GM21381 (cell line): ENCODE data around the gene BAZ1A.

Experiments used
- ATAC-seq: cut with Tn5 transposase; IDR thresholded peaks from one replicate; pipeline ENCODE4 v1.9.1; 2021; ENCODE audit warnings: mild to moderate bottlenecking, moderate library complexity; ENCODE audit not compliant: unreplicated experiment

Gene BAZ1A

DNA sequence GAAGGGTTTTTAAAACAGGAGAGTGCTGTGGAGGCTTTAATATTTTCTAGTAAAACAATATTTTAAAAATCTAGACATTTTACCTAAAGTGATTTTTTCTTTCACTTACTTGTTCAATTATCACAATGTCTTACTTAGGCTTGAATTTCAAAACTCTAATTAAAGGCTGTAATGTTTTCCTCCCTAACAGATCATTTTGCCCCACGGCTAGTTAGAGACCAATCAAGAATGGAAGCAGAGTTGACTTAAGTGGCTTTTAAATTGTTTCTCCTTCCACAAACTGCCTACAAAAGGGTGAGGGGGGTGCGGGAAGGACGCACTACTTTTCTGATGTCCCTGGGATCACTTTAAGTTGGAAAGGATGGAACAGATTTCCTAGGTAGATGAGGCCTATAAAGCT lies 151.3 kb downstream of the BAZ1A start:
- ATAC-seq = no peak

GRCh38 chr14:34722723-34723545 lies 152.2 kb downstream of the BAZ1A start:
- no peak for ATAC-seq

DNA sequence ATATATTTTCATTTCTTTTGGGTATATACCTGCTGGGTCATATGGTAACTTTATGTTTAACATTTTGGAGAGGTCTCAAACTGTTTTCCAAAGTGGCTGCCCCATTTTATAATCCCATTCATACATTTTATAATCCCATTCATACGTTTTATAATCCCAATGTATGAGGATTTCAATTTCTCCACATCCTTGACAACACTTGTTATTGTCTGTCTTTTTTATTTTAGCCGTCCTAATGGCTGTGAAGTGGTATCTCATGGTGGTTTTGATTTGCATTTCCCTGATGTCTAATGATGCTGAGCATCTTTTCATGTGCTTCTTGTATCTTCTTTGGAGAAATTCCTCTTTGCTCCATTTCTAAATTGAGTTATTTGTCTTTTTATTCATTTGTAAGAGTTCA lies 154.0 kb downstream of the BAZ1A start:
- ATAC-seq = no peak

GRCh38 chr14:34718750-34719304 lies 156.3 kb downstream of the BAZ1A start:
- ATAC-seq = no peak

GRCh38 chr14:34715127-34715863 lies 159.9 kb downstream of the BAZ1A start:
- no peak for ATAC-seq

DNA sequence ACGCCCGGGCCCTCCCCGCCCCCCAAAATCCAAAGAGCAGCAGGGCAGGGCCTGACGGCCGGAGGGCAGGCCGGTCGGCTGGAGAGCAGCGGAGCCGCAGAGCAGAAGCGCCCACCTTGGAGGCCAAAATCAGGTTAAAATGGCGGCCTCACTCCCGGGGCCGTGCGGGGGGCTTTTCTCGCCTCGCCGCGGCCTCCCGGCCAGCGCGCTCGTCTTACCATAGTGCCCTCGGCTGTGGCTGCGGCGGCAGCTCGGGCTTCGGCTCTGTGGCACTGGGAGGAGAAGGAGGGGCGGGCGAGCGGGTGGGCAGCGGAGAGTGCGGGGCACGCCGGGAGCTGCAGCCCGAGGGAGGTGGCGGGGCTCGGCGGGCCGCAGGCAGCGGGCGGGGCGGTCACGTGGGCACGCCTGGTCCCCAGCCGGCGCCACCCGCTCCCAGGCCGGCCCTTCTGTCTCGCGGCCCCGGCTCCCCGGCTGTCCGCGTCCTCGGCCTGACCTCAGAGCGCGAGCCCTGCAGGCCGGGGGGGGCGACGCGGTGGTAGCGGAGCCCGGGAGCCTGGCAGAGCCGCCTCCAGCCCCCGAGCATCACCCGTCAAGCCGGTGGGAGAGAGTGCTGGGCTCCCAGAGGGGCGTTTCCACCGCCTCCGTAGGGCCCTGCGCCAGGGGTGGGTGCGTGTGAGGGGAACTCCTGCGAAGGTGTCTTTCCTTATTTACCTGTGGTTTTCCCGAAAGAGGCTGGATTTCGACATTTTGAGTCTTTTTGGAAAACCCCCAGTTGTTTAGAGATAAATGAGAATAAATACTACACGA lies 160.6 kb downstream of the BAZ1A start, which contains the start of gene CFL2:
TSS of gene CFL2 (minus strand) at position 274 of the 807 bp plus-strand sequence. CDS start at position 221, 53 bp downstream.
- peak; percentile 79 for ATAC-seq

GRCh38 chr14:34713681-34714319 lies 161.4 kb downstream of the BAZ1A start:
- peak; percentile 11 for ATAC-seq

DNA sequence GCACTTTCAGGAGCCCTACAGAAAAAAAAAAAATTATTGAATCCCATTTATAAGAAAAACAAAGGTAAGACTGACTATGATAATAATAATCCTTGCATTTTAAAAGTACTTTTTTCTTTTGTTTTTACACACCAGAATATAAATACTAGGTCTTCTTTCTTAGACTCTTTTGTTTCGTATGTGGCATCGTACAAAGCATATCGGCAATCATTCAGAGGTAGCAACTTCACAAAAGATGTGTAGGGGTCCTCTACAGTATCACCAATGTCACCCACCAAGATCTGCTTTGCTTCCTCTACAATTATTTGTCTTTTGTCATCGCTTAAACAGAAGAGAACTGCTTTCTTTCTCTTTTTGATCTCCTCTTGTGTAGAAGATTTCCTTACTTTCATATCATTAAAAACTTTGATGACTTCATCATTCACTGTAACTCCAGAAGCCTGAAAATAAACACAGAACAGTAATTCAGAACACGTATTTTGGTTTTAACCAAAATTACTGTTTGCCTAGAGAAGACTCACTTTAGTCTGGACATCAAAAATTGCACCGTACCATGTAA lies 162.0 kb downstream of the BAZ1A start:
- ATAC-seq = no peak

- no peak for ATAC-seq
Measured at GRCh38 chr14:34711796-34712712, 163.1 kb downstream of the BAZ1A start.

DNA sequence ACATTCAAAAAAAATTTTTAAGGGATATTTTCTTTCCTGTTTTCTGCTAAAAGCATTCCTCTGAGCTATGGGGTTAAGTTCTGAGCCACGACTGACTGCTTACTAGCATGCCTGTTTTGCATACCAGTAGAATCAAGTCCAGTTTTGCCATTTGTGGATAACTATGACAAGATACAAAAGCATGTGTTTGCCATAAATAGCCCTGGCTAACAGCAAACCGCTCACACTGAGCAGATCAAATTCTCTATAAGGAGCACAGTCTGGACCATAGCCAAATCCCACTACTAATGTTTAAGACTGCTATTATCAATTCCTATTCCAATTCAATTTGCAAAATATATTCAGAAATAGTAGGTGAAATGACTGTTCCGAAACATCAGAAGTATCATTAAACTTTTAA lies 164.0 kb downstream of the BAZ1A start:
- ATAC-seq = no peak

DNA sequence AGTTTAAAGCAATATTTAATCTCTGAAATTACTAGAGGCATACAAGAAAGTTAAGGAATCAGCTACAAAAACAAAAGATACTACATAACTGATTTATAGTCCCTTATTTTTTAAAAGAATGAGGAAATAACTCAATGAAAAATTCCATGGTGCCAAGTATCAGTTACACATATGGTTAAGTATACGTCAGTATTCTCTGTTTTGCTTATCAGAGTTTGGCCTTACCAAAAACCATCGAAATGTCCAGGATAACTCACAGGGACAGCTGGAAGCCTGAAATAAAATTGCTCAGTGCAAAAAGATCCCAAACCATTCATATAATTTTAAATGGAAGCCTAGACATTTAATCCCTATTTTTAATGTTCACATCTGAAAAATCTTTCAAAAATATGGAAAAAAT lies 164.4 kb downstream of the BAZ1A start:
- ATAC-seq = no peak

- no peak for ATAC-seq
Measured at GRCh38 chr14:34710006-34710405, 165.2 kb downstream of the BAZ1A start.

DNA sequence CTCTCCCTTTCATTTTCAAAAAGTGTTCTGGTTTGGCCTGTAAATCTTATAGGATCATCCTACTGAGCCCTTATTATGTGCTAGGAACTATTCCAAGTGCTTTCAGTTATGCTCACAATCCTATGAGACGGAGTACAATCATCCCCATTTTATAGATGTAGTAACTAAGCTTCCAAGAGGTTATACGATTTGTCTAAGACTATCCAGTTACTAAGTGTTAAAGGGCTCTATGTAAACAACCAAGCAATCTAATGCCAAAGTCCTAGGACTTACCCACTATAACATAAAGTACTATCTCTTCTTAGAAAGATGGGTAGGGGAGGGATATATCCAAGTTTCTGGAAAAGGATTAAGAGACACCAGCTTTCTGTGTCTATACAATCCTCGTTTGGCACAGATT lies 167.4 kb downstream of the BAZ1A start:
- ATAC-seq = no peak
